Activated CD4-positive, alpha-beta T cell treated with anti-CD3 and anti-CD28 coated beads, Interleukin-2, Interleukin-4, amounts not matched to agents 100 ng/mL and 50 ng/mL, durations not matched to agents 16 hours and 8 hours (primary cell): Measurements from ENCODE around the gene TMPRSS6.

Experiments used
- DNase-seq: peaks from one replicate; pipeline ENCODE4 v3.0.0-alpha.2; 2020; ENCODE audit warnings: low spot score

TMPRSS6 gene

DNA sequence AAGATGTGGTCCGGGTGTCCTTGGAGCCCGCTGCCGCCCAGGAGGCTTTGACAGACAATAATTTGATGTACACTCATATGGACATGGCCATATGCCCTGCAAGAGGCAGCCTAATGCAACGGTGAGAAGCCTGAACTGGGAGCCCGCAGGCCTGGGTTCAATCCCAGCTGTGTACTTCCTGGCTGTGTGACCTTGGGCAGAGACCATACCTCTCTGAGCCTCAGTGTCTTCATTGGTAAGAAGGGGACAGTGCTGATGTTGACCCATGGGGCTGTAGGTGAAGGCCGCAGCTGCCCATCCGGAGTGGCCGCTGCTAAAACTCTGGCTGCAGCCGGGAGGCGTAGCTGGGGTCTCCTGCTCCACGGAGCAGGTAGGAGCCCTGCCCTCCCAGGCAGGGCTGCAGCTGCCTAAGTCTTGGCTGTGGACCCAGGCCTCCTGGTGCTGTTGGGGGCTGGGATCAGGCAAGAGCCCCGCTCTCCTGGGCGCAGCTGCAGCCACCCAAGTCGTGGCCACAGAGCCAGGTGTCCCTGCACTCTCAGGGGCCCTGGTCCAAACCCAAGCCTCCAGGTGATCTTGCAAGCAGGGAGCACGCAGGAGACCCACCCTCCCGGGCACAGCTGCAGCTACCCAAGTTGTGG, 31.3 kb upstream of the TMPRSS6 start:
- DNase-seq, result no peak

DNA sequence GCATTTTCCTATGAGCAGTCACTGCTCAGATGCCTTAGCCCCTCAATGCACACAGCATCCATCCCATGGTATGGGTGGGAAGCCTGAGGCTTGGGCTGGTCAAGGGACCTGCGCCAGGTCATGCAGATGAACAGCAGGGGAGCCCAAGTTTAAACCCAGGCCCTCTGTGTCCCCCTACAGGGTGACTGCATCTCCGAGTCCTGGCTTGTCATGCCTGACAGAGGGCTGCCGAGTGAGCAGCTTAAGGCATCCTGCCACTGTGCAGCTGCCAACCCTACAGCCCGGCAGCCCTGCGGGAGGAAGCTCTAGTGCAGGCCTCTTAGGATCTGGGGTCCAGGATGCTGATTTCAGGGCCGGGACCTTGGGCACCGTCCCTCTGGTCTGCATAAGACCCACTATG, 30.2 kb upstream of the TMPRSS6 start:
- DNase-seq, result no peak

DNA sequence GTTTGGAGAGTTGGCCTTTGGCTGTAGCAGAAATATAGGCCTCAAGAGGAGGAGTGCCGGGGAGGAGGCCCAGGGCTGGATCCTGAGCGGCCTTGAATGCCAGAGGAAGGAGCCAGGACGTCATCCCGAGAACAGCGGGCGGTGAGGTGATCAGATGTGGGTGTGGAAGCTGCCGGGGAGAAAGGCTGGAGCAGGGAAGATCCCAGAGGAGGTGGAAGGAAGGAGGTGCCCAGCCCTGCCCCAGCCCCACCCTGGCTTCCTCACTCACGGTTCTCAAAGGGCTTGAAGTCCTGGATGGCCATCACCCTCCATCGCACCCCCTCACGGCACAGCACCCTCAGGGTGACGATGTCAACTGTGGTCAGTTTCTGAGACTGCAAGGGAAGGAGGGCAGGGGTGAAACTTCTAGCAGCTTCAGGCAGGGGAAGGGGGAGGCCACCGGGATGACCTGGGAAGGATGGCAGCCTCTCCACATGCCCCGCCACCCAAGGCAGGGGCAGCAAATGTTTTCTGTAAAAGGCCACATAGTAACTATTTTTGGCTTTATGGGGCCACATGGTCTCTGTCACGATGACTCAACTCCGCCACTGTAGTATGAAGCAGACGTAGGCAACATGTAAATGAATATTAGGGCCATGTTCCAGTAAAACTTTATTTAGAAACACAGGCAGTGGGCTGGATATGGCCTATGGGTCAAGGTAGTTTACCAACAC, 29.5 kb upstream of the TMPRSS6 start:
- no peak for DNase-seq

DNA sequence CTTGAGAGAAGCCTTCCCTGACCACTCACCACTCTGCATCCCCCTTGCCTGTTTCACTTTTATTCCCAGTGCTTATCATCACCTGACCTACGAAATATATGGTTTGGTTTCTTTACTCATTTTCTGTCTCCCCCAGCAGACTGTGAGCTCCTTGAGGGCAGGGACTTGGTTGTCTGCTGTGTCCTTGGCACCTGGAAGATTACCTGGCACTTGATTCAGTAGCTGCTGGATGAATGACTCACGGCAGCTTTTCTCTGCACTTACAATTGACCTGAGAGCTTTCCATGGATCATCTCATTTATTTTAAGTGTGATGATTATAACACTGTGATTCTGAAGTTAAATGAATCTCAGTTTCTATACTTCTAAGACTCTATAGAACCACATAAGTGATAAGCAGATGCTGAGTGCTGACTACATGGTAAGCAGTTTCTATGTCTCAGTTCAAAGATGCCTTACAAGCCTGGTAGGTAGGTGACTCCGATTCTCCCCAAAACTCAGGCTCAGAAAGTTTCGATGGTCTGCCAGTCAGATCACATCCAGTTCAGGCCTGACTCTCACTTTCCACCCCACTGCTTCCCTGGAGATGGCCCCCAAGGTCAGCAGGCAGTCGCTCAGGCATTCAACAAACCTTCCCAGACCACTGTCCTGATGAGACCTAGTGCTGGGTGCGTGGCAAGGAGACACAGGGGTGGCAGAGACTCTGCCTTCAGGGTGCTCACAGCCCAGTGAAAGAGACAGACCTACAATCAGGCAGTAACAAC, 28.6 kb upstream of the TMPRSS6 start:
- DNase-seq, result no peak

DNA sequence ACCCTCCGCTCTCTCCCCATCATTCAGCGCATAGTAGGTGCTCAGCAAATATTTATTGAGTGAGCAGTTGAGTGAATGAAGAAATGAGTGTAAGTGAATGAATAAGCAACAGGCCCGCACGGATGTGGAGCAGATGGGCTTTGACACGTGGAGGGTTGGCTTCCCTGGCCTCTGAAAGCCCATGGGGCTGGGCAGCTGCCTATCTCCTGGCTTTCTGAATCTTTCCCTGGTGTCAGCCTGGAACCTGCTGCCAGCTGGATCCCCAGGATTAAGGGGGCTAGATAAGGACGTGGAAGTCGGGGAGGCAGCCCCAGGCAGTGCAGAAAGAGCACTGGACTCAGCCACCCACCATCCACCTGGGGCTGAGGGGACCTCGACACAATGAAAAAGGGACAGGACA, 27.6 kb upstream of the TMPRSS6 start:
- DNase-seq, result no peak

DNA sequence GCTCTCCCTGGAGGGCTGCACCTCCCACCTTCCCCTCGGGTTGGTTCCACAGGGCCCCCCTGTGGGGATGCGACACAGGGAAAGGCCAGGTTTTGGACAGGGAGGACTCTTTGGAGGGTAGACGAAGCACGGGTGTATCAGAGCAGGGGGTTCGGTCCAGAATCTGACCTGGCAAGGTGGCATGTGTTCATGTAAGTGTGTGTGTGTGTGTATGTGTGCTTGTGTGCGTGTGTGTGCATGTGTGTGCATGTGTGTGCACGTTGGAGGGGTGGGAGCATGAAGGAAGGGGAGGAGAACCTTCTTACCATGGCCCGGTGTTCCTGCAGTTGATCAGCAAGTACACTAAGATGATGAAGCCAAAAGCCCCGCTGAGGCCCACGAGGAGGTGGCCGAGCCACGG, 25.5 kb upstream of the TMPRSS6 start:
- no peak for DNase-seq

DNA sequence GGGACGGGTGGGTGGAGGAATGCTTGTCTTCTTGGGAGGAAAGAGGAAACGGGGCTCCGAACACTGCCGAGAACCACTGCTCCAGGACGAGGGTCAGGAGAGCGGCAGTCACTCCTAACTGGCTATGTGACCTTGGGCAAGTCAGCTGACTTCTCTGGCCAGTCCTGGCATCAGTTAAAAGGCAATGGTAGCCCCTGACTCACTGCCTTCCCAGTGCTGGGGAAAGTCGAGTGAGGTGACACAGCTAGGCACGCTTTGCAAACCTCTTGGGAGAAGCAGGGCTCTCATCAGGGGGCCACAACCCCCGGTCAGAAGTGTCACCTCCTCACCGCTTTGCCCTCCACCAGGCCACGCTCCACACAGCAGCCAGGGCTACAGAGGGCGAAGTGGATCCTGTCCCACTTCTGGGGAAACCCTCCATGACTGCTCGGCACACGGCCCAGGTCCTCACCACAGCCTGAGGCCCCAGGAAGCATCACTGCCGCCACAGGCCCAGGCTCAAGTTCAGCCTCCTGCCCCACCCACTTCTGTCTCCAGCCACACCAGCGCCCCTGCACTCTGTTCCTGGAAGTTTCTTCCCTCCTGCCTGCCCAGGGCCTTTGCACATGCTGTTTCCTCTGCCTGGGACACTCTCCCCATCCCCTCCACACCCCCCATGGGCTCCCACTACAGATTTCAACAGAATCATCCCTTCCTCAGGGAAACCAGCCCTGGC, 23.9 kb upstream of the TMPRSS6 start:
- DNase-seq, result no peak

DNA sequence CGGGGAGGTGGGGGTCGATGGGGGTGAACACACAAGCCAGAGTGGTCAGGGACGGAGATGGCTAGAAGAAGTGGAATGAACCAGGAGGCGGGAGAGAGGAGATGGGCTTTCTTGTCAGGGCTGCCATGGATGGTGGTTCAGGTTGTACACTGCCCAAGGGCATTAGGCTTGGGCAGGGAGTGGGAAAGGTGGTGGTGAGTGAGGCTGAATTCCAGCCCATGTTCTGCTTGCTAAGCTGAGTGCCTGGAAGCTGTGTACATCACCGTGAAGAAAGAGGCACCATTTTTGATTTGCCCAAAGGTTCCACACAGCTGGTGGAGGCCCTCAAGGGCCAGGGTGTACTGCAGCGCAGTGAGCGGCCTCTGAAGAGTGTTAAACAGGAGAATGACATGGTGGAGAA, 23.3 kb upstream of the TMPRSS6 start:
- no peak for DNase-seq

DNA sequence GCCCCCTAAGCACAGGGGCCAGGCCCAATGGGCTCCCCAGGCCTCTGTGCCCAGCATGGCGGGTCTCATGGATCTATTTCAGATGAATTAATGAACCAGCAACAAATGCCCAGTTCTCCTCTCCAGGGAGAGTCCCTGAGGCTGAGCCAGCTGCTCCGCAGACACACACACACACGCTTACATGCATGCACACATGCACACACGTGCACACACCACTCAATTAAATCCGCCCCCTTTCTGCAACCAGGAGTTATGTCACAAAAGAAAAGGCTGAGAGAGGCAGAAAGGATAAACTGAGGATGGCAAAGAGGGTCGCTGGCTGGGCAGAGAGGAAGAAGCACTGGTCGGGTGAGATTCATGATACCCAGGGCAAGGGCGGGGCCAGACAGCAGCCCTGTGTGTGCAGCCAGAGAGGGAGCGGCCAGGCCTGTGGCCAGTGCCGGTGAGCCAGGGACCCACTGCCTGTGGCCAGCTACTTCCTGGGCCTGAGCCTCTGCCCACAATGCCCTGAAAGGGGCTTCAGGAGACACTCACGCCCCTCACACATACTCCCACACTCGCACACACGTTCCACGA, 20.4 kb upstream of the TMPRSS6 start:
- no peak for DNase-seq

DNA sequence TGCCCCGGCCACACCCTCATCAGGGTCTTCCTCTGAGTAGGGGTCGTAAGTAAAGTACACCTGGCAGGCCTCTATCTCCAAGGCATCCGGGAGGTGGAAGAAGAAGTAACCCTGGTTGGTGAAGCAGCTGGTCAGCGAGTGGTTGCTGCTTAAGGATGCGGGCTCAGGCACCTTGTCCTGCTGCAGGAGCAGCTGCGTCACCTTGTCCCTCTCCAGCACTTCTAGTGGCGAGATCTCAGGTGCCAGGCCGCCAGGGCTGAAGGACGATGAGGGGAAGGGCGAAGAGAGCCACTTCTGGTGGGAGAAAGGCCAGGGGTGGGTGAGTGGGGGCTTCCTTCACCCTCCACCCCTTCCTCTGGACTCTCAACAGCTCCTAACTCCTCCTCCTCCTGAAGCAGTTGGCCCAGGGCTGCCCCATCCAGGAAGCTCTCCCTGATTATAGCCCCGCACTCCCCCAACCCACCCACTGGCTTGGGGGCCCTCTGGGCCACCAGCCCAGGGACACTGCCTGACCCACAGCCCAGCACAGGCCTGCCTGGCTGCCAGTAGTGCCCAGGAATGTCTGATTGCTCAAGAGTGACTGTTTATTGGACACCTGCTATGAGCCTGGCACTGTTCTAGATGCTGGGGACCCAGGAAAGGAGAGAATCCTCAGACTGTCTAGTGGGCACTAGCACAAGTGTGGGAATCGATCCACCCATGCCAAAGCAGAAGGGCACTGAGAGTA, 19.2 kb upstream of the TMPRSS6 start:
- DNase-seq, result no peak

DNA sequence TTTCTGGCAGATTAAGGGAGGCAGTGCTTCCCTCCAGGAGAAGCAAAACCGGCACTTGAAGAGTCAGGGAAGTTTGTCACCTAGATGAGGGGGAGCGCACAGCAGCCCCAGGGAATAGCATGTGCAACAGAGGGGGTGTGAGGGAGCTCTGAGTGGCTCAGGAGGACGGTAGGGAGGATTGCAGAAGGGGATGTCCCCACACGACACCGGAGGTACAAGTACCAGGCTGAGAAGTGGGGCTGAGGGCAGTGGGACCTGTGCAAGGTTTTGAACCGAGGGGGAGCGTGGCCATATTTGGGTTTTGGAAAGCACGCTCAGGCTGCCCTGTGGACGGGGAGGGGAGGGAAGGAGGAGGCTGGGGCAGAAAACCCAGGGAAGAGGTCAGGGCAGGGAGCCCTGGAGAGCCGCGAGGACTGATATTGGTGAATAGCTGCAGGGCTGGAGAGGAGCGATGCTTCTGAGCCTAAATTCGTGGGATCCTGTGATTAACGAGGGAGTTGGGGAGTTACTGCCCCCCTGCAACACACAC, 17.9 kb upstream of the TMPRSS6 start:
- DNase-seq, result no peak

DNA sequence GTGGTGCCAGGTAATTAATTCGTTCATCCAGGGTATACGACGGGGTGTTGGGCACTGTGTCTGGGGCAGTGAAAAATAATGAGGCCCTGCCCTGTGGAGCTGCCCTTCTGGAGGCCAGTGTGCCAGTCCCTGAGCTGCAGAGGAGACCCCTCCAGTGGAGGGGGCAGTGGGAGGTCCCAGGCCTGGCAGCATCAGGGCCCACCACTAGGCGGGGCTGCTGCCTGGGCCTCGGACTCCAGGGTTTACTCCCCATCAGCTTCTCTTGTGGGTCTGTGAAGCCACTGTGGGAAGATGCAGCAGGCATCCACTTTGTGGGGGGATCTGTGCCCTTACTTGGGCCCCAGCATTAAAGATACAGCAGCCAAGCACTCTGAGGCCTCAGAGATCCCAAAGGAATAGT, 17.4 kb upstream of the TMPRSS6 start:
- DNase-seq, result no peak

DNA sequence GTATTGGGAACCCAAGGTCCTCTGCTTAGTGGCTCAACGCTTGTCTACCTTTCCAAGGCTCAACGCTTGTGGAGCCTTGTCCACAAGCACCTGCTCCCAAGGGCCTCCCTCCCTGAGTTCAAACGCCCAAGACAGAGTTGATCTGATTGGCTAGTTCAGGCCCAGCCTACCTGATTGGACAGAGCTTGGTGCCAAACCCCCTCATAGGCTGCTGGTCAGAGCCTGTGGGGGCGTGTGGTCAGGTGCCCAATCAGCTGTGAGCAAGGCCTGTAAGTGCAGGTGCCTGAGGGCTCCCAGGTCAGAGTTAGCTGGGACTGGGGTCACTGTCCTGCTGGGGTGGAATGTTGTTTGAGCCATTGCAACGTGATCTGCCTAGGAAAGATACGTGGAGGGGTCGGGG, 16.9 kb upstream of the TMPRSS6 start:
- DNase-seq, result no peak

DNA sequence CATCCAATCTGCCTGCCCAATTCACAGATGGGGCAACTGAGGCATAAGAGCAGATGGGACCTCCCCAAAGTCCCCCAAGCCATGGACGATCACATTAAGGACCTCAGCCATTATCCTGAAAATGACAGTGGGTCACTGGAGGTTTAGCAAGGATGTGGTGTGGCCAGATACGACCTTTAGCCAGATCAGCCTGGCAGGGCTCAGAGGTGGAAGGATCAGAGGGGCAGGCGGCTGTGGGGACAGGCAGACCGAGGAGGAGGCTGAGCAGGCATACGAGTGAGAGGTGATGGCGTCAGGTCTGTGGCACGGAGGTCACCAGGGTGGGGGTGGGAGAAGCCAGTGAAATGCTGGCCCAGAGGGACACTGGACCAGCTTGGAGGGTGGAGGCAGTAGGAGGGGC, 14.1 kb upstream of the TMPRSS6 start:
- no peak for DNase-seq

DNA sequence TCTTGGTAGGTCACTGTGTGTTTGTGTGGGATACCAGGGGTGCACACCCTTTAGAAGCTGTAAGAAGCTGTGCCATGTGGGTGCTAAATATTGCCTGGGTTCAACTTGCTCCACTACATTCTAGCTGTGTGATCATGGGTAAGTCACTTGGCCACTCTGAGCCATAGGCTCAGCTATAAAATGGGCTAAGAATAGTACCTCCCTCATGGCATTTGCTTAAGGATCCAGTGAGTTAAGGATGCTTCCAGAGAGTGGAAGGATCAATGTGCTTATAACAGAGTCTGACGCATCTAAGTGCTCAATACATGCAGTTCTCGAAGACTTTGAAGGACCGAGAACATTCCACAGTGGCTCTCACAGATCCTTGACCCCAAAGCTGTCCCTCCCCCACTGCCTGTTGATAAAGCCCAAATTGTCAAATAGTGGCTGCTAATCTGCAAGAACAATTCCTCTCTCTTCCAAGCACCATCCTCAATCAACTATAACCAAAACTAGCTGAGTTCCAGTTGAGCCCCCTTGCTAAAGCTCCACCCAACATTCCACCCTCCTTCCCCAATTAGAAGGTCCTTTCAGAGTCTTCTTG, 13.2 kb upstream of the TMPRSS6 start:
- no peak for DNase-seq

DNA sequence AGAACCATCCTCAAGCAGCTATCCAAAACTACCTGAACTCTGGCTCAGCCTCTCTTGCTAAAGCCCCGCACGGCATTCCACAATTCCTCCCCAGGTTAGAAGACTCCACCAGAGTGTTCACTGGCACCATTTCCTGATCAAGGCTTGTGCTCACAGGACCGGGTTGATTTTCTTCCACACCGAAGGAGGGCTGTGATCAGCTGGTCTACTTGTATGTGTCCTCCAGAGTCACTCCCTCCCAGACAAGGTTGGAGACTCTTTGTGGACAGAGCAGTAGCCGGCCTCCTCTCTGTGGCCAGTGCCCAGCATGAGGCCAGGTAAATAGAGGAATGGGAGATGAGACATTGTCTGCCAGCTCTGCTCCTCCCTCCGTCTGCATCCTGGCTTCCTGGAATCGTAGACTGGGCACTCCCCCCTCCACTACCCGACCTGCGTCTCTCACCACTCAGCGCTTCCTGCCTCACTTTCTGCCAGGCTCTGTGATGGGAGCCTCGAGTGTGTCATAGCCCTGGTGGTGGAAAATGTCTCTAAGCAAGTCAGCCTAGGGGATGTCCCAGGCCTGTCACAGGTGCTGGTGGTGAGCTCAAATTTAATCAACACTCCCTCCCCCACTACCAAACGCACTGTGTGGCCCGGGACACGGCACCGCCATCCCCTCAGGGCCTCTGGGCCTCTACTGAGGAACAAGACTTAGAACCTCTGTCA, 12.5 kb upstream of the TMPRSS6 start:
- DNase-seq, result peak; percentile 97

DNA sequence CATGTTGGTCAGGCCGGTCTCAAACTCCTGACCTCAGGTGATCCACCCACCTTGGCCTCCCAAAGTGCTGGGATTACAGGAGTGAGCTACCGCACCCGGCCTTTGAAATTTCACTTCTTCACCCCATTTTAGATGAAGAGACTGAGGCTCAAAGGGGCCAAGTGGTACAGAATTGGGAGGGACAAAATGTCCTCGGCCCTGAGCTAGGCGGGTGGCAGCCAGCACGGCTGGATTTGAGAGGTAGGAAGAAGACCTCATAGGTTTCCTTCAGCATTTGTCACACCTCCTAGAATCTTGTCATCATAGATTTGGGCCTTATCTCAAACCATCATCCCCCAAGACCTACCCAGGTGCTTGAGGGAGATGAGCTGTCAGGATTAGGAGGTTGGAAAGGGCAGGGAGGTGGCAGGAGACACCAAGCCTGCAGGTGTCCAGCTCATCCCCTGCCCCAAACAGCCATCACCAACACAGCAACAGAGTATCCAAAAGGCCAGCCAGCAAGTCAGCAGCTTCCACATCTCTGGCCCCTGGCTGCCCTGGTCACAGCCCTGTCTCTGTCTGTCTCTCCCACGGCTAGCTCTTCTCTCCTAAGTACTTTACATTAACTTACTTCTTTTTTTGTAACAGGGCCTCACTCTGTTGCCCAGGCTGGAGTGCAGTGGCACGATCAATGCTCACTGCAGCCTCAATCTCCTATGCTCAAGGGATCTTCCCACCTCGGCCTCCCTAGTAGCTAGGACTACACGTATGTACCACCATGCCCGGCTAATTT, 11.2 kb upstream of the TMPRSS6 start:
- no peak for DNase-seq

DNA sequence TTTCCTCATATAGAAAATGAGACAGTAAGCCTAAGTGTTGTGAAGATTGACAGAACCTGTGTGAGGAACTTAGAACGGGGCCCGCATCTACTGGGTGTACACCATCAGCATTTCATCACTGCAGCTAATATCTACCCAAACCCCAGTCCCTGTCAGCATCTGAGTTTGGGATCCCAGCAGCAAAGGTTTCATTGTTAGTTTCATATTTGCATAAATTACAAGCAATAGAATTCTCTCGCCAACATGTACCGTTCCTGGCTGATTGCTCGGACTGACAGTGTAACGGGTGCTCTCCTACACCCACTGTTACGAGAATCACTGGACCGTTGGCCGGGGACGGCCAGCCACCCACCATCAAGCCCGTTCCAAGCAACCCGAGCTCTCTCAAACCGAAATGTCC, 10.4 kb upstream of the TMPRSS6 start:
- no peak for DNase-seq

DNA sequence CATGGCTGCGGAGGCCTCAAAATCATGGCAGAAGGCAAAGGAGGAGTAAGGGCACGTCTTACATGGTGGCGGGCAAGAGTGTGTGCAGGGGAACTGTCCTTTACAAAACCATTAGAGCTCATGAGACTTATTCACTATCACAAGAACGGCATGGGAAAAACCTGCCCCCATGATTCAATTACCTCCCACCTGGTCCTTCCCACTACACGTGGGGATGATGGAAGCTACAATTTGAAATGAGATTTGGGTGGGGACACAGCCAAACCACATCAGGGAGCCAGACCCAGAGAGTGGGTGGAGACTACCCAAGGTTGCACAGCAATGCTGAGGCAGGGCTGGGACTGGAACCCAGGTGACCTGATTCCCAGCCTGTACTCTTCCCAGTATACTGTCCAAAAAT, 8.6 kb upstream of the TMPRSS6 start:
- DNase-seq, result no peak

DNA sequence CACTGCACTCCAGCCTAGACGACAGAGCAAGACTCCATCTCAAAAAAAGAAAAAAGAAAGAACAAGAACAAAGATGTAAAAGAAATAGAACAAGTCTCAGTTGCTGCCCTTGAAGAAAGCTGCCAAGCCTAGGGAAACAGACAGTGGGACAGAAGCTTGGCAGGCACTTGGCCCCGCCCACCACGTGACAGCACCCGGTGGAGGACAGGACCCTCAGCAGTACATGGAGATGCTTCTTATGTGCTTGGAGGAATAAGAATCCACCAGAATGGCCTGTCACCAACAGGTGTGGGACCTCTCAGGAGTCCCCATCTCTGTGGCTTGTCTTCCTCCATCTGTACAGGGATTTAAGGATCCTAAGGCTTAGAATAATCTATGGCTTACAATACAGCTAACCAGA, 7.6 kb upstream of the TMPRSS6 start:
- no peak for DNase-seq
